ENCODE measurements around the gene NAV2. TPM values are rescaled to one million over a fixed set of nuclear protein-coding genes. Genes with fewer than 3 reads are reported as not detected.

NAV2 gene
- total RNA-seq, 2 donors from 2014 or later: 0.37 to 0.58 TPM

DNA sequence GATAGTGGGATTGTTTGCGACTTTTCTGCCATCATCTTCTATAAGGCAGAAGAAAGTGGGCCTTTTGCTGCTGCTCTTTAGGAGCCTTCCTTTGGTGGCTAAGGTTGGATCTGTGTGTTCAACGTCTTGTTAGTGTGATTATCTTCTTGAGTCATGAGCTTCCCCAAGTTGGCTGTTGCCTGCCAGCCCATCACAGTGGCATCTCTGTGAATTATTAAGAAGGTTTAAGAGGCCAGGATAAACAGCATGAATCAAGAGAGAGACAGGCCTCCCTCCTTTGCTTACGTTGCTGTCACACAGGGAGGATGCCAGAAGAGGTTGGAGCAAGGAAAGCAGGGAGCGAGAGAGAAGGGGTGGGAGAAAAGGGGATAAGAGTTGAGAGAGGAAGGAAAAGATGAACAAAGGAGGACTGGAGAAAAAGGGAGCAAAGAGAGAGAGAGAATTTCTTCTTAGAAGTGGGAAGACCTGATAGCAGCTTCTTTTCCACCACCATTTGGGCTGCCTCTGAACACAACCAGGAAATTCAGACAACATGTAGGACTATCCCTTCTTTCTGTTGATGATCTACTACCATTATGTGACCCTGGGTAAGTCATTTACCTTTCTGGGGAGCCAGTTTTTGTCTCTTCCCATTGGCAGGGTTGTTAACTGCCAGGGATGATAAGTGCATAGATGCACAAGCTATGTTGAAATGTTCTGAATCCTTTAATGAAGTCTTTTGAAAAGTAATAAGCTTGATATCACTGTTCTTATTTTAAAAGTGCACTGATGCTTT lies 126.5 kb downstream of the NAV2 start:
- Mint-ChIP-seq H3K27ac (no peak overlapping the region), H3K9me3 (no peaks in the 10 kb centered on the region), H3K4me3 (no peak overlapping the region), H3K27me3 (no peaks in the 10 kb centered on the region), H3K36me3 (ENCODE audit: low read depth) (no peaks in the 10 kb centered on the region), H3K4me1 (no peaks in the 10 kb centered on the region)
- ATAC-seq (replicated peaks): no peak

DNA sequence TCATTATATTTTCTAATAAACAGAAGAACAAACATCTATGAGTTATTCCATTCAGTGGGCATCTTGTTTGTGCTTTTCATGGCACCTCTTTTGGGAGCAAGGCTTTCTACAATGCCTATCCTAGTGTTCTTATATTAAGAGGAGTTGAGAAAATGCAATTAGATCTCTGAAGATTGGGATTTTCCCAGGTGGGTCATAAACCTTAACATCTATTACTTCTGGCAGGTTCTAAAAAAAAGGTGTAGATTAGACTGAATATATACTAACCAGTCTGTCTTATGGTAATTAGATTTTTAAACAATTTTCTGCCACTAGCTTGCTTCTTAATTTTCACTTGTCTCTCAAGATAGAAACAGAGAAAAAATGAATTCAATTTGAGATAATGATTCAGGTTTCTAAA lies 128.3 kb downstream of the NAV2 start:
- no peak for ATAC-seq (replicated peaks)
- Mint-ChIP-seq H3K4me3 (no peak overlapping the region), H3K27me3 (no peaks in the 10 kb centered on the region), H3K27ac (no peak overlapping the region), H3K4me1 (no peaks in the 10 kb centered on the region), H3K36me3 (ENCODE audit: low read depth) (no peaks in the 10 kb centered on the region), H3K9me3 (no peaks in the 10 kb centered on the region)

DNA sequence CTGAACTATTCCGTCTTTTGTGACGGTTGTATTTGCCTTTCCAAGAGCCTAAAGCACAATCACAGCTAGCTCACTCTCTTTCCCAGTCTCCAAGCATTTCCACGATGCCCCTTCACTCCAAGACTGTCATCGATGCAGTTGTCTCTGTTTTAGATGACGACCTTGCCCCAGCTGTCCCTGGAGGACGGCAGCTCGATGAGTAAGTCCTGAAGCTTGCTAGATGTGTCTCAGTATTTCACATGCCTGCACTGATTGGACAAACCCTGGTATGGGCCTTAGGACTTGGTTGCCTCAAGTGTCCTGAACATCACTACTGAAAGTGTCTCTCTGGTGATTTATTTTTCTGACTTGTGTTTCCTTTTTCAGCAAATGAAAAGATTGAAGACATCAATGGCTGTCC lies 129.9 kb downstream of the NAV2 start:
- Mint-ChIP-seq H3K4me3 (no peak overlapping the region), H3K4me1 (no peaks in the 10 kb centered on the region), H3K27ac (no peak overlapping the region), H3K27me3 (no peaks in the 10 kb centered on the region), H3K9me3 (no peaks in the 10 kb centered on the region), H3K36me3 (ENCODE audit: low read depth) (no peaks in the 10 kb centered on the region)
- ATAC-seq (replicated peaks): no peak

DNA sequence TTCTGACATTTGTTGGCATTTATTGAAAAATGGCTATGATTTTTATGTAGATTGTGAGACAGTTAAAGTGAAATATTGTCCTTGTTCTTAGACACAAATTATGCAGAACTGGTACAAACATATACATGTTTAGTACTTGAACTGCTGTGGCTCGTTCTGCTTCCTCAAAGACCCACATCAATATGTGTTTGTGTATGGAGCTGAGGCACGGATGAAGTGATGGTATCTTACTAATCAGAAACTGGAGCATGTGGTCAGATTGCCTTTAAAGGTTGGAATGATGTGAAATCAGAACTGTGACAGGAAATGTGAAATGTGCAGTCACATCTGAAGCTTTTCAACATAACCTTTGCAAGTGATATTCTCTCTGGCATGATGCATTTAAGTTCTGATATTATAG lies 130.4 kb downstream of the NAV2 start:
- Mint-ChIP-seq H3K36me3 (ENCODE audit: low read depth) (no peaks in the 10 kb centered on the region), H3K27me3 (no peaks in the 10 kb centered on the region), H3K27ac (no peak overlapping the region), H3K4me3 (no peak overlapping the region), H3K9me3 (no peaks in the 10 kb centered on the region), H3K4me1 (no peaks in the 10 kb centered on the region)
- peak; percentile 73 for ATAC-seq (replicated peaks)

DNA sequence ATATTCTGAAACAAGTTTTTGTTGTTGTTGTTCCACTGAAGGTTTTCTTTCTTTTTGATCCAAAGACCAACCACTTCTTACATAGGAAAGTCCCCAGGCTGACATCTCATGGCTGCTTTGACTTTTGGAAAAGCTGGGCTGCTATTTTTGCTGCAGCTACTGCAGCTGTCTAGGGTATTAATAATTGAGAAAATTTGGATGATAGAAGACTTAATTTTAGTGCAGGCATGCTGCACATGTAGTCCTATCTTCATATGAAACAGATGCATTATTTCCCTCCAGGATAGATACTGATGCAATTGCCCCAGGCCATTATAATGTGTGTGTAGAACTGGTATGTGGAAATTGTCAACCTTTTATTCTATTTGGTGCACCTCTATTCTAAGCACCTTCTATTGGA lies 131.4 kb downstream of the NAV2 start:
- no peaks in the 10 kb centered on the region for H3K36me3 Mint-ChIP-seq (ENCODE audit: low read depth)
- no peak overlapping the region for H3K4me3 Mint-ChIP-seq
- H3K27me3 Mint-ChIP-seq: no peaks in the 10 kb centered on the region
- H3K4me1 Mint-ChIP-seq: no peaks in the 10 kb centered on the region
- ATAC-seq (replicated peaks): no peak
- H3K27ac Mint-ChIP-seq: no peak overlapping the region
- no peaks in the 10 kb centered on the region for H3K9me3 Mint-ChIP-seq

DNA sequence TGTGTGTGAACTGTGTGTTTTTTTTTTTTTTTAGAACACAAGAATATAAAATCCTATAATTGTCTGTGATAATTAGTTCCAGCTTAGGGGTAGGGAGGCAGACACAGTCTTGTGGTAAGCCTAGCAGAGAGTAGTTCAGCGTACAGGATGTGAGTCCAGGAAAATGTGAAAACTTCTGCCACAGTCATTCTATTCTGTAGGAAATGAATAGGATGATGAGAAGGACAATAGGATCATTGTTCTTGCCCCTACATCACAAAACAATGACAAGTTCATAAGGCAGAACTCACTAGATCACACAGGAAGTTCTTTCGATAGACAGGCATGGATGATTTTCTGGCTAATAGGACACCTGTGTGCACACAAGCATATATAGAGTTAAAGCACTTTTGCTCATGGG lies 132.2 kb downstream of the NAV2 start:
- Mint-ChIP-seq H3K27me3 (no peaks in the 10 kb centered on the region), H3K9me3 (no peaks in the 10 kb centered on the region), H3K36me3 (ENCODE audit: low read depth) (no peaks in the 10 kb centered on the region), H3K27ac (no peak overlapping the region), H3K4me3 (no peak overlapping the region), H3K4me1 (no peaks in the 10 kb centered on the region)
- no peak for ATAC-seq (replicated peaks)

DNA sequence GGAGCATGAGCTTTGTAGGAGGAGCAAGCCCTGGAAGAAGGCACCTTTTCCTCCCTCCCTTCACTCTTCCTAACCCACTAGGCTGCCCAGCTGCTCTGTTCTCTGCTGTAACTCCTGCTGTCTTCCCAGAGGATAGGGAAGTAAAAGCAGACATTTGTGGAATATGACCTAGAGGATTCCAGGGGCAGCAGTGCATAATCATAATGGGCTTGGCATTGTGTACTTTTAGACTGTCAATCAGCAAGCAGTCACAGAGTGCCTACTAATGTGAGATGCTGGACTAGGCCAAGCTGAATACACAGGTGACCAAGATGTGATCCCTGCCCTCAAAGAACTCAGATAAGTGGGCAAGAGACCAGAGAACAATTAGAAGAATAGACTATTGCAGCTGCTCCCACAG lies 133.0 kb downstream of the NAV2 start:
- no peak for ATAC-seq (replicated peaks)
- H3K36me3 Mint-ChIP-seq (ENCODE audit: low read depth): no peaks in the 10 kb centered on the region
- H3K4me1 Mint-ChIP-seq: no peaks in the 10 kb centered on the region
- no peak overlapping the region for H3K4me3 Mint-ChIP-seq
- H3K9me3 Mint-ChIP-seq: no peaks in the 10 kb centered on the region
- no peaks in the 10 kb centered on the region for H3K27me3 Mint-ChIP-seq
- H3K27ac Mint-ChIP-seq: no peak overlapping the region

DNA sequence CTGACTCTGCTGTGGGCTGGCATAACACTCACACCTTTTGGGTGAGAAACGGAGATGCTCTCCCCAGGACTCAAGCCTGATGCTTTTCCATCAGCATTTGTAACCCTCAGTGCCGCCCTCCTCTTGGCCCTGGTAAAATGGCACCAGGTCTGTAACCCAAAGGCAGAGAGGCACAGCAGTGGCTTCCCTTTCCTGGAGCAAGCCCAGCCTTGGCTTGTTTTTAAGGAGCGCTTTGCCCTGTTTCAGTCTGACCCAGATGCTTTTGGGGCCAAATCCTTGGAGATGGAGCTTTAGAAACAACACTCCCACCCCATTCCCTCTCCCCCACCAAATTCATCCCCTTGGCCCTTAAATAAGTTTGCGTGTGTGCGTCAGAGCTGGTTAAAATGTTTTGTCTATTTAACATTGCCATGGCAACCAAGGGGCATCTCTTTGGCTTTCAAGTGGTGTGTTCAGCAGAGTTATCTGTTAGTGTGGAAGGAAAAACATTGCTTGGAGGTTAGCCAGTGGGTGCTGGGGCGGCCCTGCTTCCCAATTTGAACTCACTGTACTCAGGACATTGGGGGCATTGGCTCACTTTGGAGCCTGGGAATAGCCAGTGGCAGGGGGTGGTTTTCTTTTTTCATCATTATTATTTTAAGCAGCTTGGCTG lies 134.1 kb downstream of the NAV2 start:
- Mint-ChIP-seq H3K27ac (no peak overlapping the region), H3K4me1 (no peaks in the 10 kb centered on the region), H3K36me3 (ENCODE audit: low read depth) (no peaks in the 10 kb centered on the region), H3K27me3 (no peaks in the 10 kb centered on the region), H3K4me3 (no peak overlapping the region), H3K9me3 (no peaks in the 10 kb centered on the region)
- no peak for ATAC-seq (replicated peaks)

DNA sequence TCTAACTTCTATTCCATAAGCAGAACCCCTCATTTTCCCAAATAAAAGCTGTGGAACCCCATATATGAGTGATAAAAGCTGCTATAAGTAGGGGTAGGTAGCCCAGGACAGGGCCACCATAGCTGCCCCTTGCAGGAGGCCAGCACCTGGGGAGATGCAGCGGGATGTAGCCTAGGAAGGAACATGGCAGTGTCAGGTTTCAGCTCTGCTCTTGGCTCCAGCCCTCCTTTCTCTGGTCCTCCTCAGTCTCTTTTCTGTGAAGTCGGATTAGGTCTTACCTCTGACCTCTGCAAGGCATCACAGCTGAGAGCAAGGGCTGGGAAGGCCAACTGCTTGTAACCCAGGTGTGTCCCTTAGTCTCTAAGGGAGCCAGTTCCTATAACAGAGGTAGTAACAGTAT lies 135.6 kb downstream of the NAV2 start:
- Mint-ChIP-seq H3K4me3 (no peak overlapping the region), H3K27me3 (no peaks in the 10 kb centered on the region), H3K4me1 (no peaks in the 10 kb centered on the region), H3K36me3 (ENCODE audit: low read depth) (no peaks in the 10 kb centered on the region), H3K27ac (no peak overlapping the region), H3K9me3 (no peaks in the 10 kb centered on the region)
- no peak for ATAC-seq (replicated peaks)

DNA sequence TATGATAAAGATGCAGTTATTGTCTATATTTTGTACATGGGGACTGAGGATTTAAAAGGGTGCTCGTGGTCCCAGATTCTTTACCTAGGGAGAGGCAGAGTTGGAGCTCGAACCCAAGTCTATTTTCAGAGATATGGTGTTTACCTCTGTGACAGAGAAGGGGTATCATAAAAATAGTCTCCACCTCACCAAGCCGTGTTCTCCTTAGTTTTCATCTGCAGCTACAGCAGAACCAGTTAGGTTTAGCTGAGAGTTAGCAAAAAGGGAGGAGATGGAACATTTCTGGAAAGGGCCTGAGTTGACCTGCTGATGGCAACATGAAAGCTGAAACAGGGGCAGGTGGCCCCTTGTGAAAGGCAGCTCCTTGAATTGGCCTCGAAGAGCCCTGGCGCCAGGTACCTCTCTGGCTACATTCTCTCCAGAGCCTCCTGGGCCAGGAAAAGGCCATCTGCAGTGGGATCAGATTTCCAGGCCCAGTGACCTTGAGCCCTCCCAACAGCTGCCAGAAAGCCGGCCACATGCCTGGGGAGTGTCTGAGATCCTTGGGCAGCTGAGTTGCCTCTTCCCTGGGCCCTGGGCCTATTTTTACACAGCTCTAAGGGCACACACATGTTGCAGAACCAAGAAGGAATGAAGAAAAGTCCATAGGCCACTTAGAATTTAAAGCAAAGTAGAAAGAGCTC lies 136.6 kb downstream of the NAV2 start:
- Mint-ChIP-seq H3K9me3 (no peaks in the 10 kb centered on the region), H3K4me3 (no peak overlapping the region), H3K27ac (no peak overlapping the region), H3K27me3 (no peaks in the 10 kb centered on the region), H3K36me3 (ENCODE audit: low read depth) (no peaks in the 10 kb centered on the region), H3K4me1 (no peaks in the 10 kb centered on the region)
- ATAC-seq (replicated peaks): no peak

DNA sequence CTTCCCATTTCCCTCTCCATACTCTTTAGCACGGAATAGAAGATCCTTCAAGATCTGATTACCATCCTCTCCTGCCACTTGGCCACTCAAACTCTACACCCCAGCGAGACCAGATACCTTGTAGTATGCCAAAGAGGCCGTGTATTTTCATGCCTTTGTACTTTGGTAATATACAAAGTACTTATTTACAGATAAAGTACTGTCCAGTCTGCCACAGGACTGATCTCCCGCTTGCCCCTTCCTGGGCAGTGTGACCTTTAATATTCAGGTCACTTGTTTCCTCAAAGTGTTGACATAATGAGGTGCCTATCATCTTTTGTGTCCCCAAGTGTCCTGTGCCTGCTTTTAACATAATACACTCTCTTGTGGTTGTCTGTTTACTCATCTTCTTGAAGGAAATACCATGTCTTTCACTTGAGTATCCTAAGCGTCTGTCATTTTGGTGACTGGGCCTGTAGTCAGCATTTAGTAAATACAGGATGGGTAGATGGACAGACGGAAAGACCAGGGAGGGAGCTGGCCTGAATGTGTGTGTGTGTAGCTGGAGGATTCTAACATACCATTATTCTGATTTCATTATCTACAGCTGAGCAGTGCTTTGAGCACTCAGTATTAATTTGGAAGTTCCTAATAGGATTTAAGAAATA lies 137.4 kb downstream of the NAV2 start:
- ATAC-seq (replicated peaks): no peak
- H3K27me3 Mint-ChIP-seq: no peaks in the 10 kb centered on the region
- no peak overlapping the region for H3K27ac Mint-ChIP-seq
- no peaks in the 10 kb centered on the region for H3K36me3 Mint-ChIP-seq (ENCODE audit: low read depth)
- no peaks in the 10 kb centered on the region for H3K4me1 Mint-ChIP-seq
- H3K4me3 Mint-ChIP-seq: no peak overlapping the region
- no peaks in the 10 kb centered on the region for H3K9me3 Mint-ChIP-seq

DNA sequence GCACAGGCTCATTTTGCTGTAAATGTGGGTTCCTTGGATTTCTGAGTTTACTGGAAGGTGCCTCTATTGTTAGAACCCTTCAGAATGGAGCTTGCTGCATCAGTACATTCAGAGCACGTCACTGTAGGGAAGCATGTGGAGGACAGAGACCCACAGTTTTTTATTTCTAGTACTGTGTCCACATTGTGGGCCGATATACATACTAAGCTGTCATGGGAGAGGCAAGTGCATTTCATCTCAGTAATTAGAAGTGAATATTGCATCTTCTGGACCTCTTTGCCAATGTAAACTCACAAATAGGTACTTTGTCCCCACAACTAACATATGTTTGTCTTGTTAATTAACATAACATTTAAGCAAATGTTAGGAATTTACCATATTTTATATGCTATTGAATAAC lies 139.7 kb downstream of the NAV2 start:
- ATAC-seq (replicated peaks): no peak
- Mint-ChIP-seq H3K27me3 (no peaks in the 10 kb centered on the region), H3K36me3 (ENCODE audit: low read depth) (no peaks in the 10 kb centered on the region), H3K4me1 (no peaks in the 10 kb centered on the region), H3K9me3 (no peaks in the 10 kb centered on the region), H3K27ac (no peak overlapping the region), H3K4me3 (no peak overlapping the region)

DNA sequence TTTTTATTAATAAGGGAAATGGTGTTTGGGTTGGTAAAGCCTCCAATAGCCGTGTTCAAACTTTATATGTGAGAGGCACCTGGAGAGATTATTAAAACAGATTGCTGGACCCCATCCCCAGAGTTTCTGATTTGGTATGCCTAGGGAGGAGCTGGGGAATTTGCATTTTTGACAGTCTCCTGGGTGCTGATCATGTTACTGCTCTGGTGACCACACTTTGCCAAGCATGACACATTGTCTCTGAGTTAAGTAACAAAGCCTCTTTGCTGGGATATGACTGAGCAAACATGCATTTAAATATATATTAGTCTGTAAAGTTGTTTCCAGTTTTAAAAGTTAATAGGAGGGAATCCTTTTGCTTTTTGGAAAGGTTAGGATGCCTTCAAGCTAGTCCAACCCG lies 140.4 kb downstream of the NAV2 start:
- Mint-ChIP-seq H3K27ac (no peak overlapping the region), H3K4me1 (no peaks in the 10 kb centered on the region), H3K27me3 (no peaks in the 10 kb centered on the region), H3K4me3 (no peak overlapping the region), H3K36me3 (ENCODE audit: low read depth) (no peaks in the 10 kb centered on the region), H3K9me3 (no peaks in the 10 kb centered on the region)
- ATAC-seq (replicated peaks): no peak

DNA sequence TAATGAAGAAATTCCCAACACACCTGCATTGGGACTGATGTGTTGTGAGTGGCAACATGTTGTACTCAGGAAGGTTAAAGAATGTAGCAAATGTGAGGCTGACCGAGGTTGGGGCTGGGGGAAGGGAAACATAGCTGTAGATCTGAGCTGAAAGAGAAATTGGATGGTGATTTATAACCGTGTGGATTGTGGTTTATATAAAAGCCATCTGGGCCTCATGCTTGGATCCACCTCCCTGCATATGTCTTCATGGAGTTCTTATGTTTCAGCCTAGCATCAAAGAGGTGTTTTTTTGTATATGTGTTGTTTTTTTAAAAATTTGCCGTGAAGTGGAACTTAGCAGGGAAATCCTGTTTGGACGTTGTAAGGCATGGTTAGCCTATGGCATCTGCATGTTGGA lies 141.3 kb downstream of the NAV2 start:
- ATAC-seq (replicated peaks): no peak
- H3K9me3 Mint-ChIP-seq: no peaks in the 10 kb centered on the region
- H3K4me3 Mint-ChIP-seq: no peak overlapping the region
- H3K27me3 Mint-ChIP-seq: no peaks in the 10 kb centered on the region
- no peaks in the 10 kb centered on the region for H3K4me1 Mint-ChIP-seq
- no peak overlapping the region for H3K27ac Mint-ChIP-seq
- no peaks in the 10 kb centered on the region for H3K36me3 Mint-ChIP-seq (ENCODE audit: low read depth)

DNA sequence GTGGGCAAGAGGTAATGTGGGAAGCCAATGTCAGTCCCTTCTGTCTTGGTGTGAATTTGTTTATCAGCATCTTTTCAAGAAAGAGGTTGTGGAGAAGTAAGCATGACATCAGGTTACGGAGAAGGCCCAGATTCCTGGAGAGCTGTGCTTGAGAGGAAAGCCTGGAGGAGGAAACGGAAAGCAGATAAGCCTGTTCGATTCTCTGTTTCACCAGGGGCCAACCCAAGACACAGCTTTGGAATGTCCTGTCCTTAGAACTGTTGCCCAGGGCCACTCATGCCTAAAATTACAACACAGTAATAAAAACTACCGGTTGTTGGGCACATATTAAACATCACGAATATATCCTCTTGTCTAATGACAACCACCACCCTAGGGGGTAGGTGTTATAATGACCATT lies 148.5 kb downstream of the NAV2 start:
- no peaks in the 10 kb centered on the region for H3K9me3 Mint-ChIP-seq
- no peaks in the 10 kb centered on the region for H3K36me3 Mint-ChIP-seq (ENCODE audit: low read depth)
- peaks cover 4% of the 10 kb centered on the region for H3K27me3 Mint-ChIP-seq
- H3K4me1 Mint-ChIP-seq: no peaks in the 10 kb centered on the region
- no peak overlapping the region for H3K4me3 Mint-ChIP-seq
- ATAC-seq (replicated peaks): no peak
- no peak overlapping the region for H3K27ac Mint-ChIP-seq
